ENCODE measurements around the gene NOSTRIN. TPM values are rescaled to one million over a fixed set of nuclear protein-coding genes. Genes with fewer than 3 reads are reported as not detected.

Gene NOSTRIN
- total RNA-seq, 1 experiment from 2014 or later, result not detected

DNA sequence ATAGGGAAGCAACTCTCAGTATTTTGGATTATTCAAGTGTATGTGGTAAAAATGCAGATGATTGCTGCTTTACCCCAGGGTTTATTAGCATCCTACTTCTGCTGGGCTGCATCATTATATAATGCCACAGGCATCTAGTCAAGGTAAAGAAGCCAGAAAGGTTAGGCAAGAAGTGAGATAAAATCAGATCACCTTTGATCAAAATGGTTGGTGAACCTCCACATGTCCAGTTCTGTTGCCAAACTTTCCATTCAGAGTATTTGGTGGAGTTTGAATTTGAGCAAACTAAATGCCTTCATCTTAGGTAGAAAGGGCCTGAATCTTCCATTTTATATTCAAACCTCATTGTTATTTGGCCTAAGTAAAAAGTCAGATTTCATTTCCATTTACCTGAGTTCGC is 29.7 kb upstream of the NOSTRIN start:
- Histone ChIP-seq H2BK15ac (ENCODE audit: low read depth, low read length) (no peak overlapping the region), H4K20me1 (ENCODE audit: control insufficient read depth, insufficient read depth, insufficient read length) (no peaks in the 10 kb centered on the region), H2AK5ac (ENCODE audit: insufficient read length, low read length) (no peak overlapping the region), H3K4ac (ENCODE audit: low read depth, low read length) (no peak overlapping the region), H2BK20ac (ENCODE audit: low read depth, low read length, poor library complexity, severe bottlenecking) (no peak overlapping the region), H3K79me2 (ENCODE audit: insufficient read depth, low read length) (no peaks in the 10 kb centered on the region), H2BK5ac (ENCODE audit: insufficient read length, low read length) (no peak overlapping the region), H3K23me2 (ENCODE audit: insufficient read length, low read depth, low read length, poor library complexity, severe bottlenecking) (no peaks in the 10 kb centered on the region), H3K4me1 (ENCODE audit: insufficient read depth, low read length) (peaks cover 4% of the 10 kb centered on the region), H3T11ph (ENCODE audit: low read length) (no peak overlapping the region), H2BK12ac (ENCODE audit: insufficient read length, low read depth, low read length) (no peak overlapping the region), H3K23ac (ENCODE audit: insufficient read length, low read depth, low read length) (no peak overlapping the region), H3K14ac (ENCODE audit: insufficient read depth, low read length) (no peak overlapping the region), H2BK120ac (ENCODE audit: low read depth, low read length, poor library complexity, severe bottlenecking) (no peak overlapping the region), H3K9ac (ENCODE audit: extremely low read depth, insufficient read length, low read length) (no peak overlapping the region), H3K27me3 (ENCODE audit: insufficient read depth, low read length) (no peaks in the 10 kb centered on the region), H3K79me1 (ENCODE audit: insufficient read depth, low read depth, low read length, poor library complexity, severe bottlenecking) (no peaks in the 10 kb centered on the region), H4K8ac (replicated peaks; ENCODE audit: insufficient read length, low read depth, low read length) (no peak overlapping the region), H3K9me3 (ENCODE audit: control insufficient read depth, low read depth, low read length) (no peaks in the 10 kb centered on the region), H3K56ac (ENCODE audit: insufficient read length, low read depth, low read length) (no peak overlapping the region), H4K91ac (ENCODE audit: insufficient read length, low read depth, low read length) (no peak overlapping the region), H4K5ac (ENCODE audit: insufficient read length, low read depth, low read length) (no peak overlapping the region), H3K18ac (ENCODE audit: insufficient read length, low read depth, low read length) (no peak overlapping the region), H3K4me2 (ENCODE audit: insufficient read depth, insufficient read length, low read length) (no peak overlapping the region), H2AFZ (ENCODE audit: low read length) (no peak overlapping the region), H3K27ac (ENCODE audit: insufficient read length, low read depth, low read length) (no peak overlapping the region)
- Mint-ChIP-seq H3K9me3 (peaks cover 6 to 14% of the 10 kb centered on the region in 2 experiments; a peak in 3 of 5 replicates), H3K27ac (no peak overlapping the region), H3K4me1 (peaks cover 6 to 11% of the 10 kb centered on the region in 2 experiments; a peak in 2 of 4 replicates), H3K4me3 (no peak overlapping the region), H3K27me3 (ENCODE audit: low read depth) (no peaks in the 10 kb centered on the region), H3K36me3 (ENCODE audit: insufficient read depth in 1 of 3, low read depth in 3 of 3) (peaks cover 16 to 39% (median 18%) of the 10 kb centered on the region in 3 experiments)
- no peak for DNase-seq
- no CpG with 5 or more reads among the region's 1 CpG for WGBS (ENCODE audit: extremely low coverage, insufficient read length, low lambda C conversion rate)
- TF ChIP-seq, protein P1, sequence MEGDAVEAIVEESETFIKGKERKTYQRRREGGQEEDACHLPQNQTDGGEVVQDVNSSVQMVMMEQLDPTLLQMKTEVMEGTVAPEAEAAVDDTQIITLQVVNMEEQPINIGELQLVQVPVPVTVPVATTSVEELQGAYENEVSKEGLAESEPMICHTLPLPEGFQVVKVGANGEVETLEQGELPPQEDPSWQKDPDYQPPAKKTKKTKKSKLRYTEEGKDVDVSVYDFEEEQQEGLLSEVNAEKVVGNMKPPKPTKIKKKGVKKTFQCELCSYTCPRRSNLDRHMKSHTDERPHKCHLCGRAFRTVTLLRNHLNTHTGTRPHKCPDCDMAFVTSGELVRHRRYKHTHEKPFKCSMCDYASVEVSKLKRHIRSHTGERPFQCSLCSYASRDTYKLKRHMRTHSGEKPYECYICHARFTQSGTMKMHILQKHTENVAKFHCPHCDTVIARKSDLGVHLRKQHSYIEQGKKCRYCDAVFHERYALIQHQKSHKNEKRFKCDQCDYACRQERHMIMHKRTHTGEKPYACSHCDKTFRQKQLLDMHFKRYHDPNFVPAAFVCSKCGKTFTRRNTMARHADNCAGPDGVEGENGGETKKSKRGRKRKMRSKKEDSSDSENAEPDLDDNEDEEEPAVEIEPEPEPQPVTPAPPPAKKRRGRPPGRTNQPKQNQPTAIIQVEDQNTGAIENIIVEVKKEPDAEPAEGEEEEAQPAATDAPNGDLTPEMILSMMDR (conservative IDR thresholded peaks at IDR 0.05), result no peak

All from H9 (cell line).